ENCODE data around the gene MYORG.

Gene MYORG

GRCh38 chr9:34334337-34334824, 42.3 kb downstream of the MYORG start:
- no peak overlapping the region for H3K4me3 ChIP-seq (ENCODE audit: low read depth, low read length)
- in situ Hi-C loops (cut with HindIII; ENCODE audit: low sequenced_read_pairs) = no loop called here
- no peak for DNase-seq (ENCODE audit: low read depth)
- TF ChIP-seq CTCF (IDR thresholded peaks at IDR 0.05; ENCODE audit: low read depth, low read length, missing control alignments) = no peak

- H3K4me3 ChIP-seq (ENCODE audit: low read depth, low read length) = no peak overlapping the region
- no peak for TF ChIP-seq CTCF (IDR thresholded peaks at IDR 0.05; ENCODE audit: low read depth, low read length, missing control alignments)
- in situ Hi-C loops (cut with HindIII; ENCODE audit: low sequenced_read_pairs) = no loop called here
- no peak for DNase-seq (ENCODE audit: low read depth)
Observed at GRCh38 chr9:34333836-34334235, 42.9 kb downstream of the MYORG start.

GRCh38 chr9:34332076-34332964, 44.4 kb downstream of the MYORG start:
- no peak overlapping the region for H3K4me3 ChIP-seq (ENCODE audit: low read depth, low read length)
- in situ Hi-C loops (cut with HindIII; ENCODE audit: low sequenced_read_pairs) = no loop called here
- TF ChIP-seq CTCF (IDR thresholded peaks at IDR 0.05; ENCODE audit: low read depth, low read length, missing control alignments) = peak; percentile 63
- DNase-seq (ENCODE audit: low read depth) = no peak

GRCh38 chr9:34331196-34331595, 45.5 kb downstream of the MYORG start:
- DNase-seq (ENCODE audit: low read depth) = no peak
- H3K4me3 ChIP-seq (ENCODE audit: low read depth, low read length) = no peak overlapping the region
- no peak for TF ChIP-seq CTCF (IDR thresholded peaks at IDR 0.05; ENCODE audit: low read depth, low read length, missing control alignments)
- in situ Hi-C loops (cut with HindIII; ENCODE audit: low sequenced_read_pairs) = no loop called here

GRCh38 chr9:34328987-34329832, 47.5 kb downstream of the MYORG start, which contains the start of the genes KIF24 and NUDT2:
Gene KIF24 (minus strand): TSS chr9:34329268. CDS start chr9:34311346, 17,922 bp downstream.
Gene NUDT2 (plus strand): TSS chr9:34329569. CDS start chr9:34339040, 9,471 bp downstream.
- TF ChIP-seq CTCF (IDR thresholded peaks at IDR 0.05; ENCODE audit: low read depth, low read length, missing control alignments) = no peak
- DNase-seq (ENCODE audit: low read depth) = peak; percentile 100
- in situ Hi-C loops (cut with HindIII; ENCODE audit: low sequenced_read_pairs) = no loop called here
- peak within 1 kb of the TSS; percentile 81 for H3K4me3 ChIP-seq (ENCODE audit: low read depth, low read length)

GRCh38 chr9:34328500-34328986, 48.2 kb downstream of the MYORG start:
- H3K4me3 ChIP-seq (ENCODE audit: low read depth, low read length) = peak overlapping the region; percentile 81
- DNase-seq (ENCODE audit: low read depth) = no peak
- in situ Hi-C loops (cut with HindIII; ENCODE audit: low sequenced_read_pairs) = no loop called here
- no peak for TF ChIP-seq CTCF (IDR thresholded peaks at IDR 0.05; ENCODE audit: low read depth, low read length, missing control alignments)

Measured in astrocyte of the cerebellum (primary cell).